ENCODE data around the gene KCTD5. TPM values are rescaled to one million over a fixed set of nuclear protein-coding genes. Genes with fewer than 3 reads are reported as not detected.

The KCTD5 gene
- total RNA-seq, 6 experiments from 2014 or later = 27.1 to 30.9 (median 28.8) TPM

GRCh38 chr16:2701713-2702437, 19.6 kb downstream of the KCTD5 start:
- no peak for DNase-seq
- Mint-ChIP-seq H3K9me3 (no peaks in the 10 kb centered on the region), H3K36me3 (ENCODE audit: low read depth) (peaks cover 4% of the 10 kb centered on the region; the same call in 1 of the 2 replicates), H3K4me3 (no peak overlapping the region), H3K27ac (no peak overlapping the region), H3K27me3 (ENCODE audit: insufficient read depth) (no peaks in the 10 kb centered on the region; the same call in none of the 2 replicates), H3K4me1 (ENCODE audit: low read depth) (no peaks in the 10 kb centered on the region)
- TF ChIP-seq CTCF (IDR thresholded peaks at IDR 0.05) = no peak

GRCh38 chr16:2702438-2702825, 20.1 kb downstream of the KCTD5 start:
- no peak for TF ChIP-seq CTCF (IDR thresholded peaks at IDR 0.05)
- Mint-ChIP-seq H3K9me3 (no peaks in the 10 kb centered on the region), H3K36me3 (ENCODE audit: low read depth) (no peaks in the 10 kb centered on the region), H3K27me3 (ENCODE audit: insufficient read depth) (no peaks in the 10 kb centered on the region; the same call in none of the 2 replicates), H3K4me3 (no peak overlapping the region), H3K27ac (no peak overlapping the region), H3K4me1 (ENCODE audit: low read depth) (no peaks in the 10 kb centered on the region)
- no peak for DNase-seq

GRCh38 chr16:2702871-2703745, 20.8 kb downstream of the KCTD5 start:
- Mint-ChIP-seq H3K27ac (no peak overlapping the region), H3K27me3 (ENCODE audit: insufficient read depth) (no peaks in the 10 kb centered on the region; the same call in none of the 2 replicates), H3K9me3 (no peaks in the 10 kb centered on the region), H3K36me3 (ENCODE audit: low read depth) (no peaks in the 10 kb centered on the region), H3K4me3 (no peak overlapping the region), H3K4me1 (ENCODE audit: low read depth) (no peaks in the 10 kb centered on the region)
- DNase-seq = no peak
- TF ChIP-seq CTCF (IDR thresholded peaks at IDR 0.05) = no peak

GRCh38 chr16:2704166-2704982, 22.1 kb downstream of the KCTD5 start:
- no peak overlapping the region for H3K4me3 Mint-ChIP-seq
- no peak overlapping the region for H3K27ac Mint-ChIP-seq
- TF ChIP-seq CTCF (IDR thresholded peaks at IDR 0.05) = no peak
- H3K36me3 Mint-ChIP-seq (ENCODE audit: low read depth) = no peaks in the 10 kb centered on the region
- DNase-seq = no peak
- H3K27me3 Mint-ChIP-seq (ENCODE audit: insufficient read depth) = no peaks in the 10 kb centered on the region; the same call in none of the 2 replicates
- no peaks in the 10 kb centered on the region for H3K9me3 Mint-ChIP-seq
- H3K4me1 Mint-ChIP-seq (ENCODE audit: low read depth) = no peaks in the 10 kb centered on the region

GRCh38 chr16:2704983-2705275, 22.6 kb downstream of the KCTD5 start:
- Mint-ChIP-seq H3K4me1 (ENCODE audit: low read depth) (no peaks in the 10 kb centered on the region), H3K36me3 (ENCODE audit: low read depth) (no peaks in the 10 kb centered on the region), H3K4me3 (no peak overlapping the region), H3K27me3 (ENCODE audit: insufficient read depth) (no peaks in the 10 kb centered on the region; the same call in none of the 2 replicates), H3K9me3 (no peaks in the 10 kb centered on the region), H3K27ac (no peak overlapping the region)
- TF ChIP-seq CTCF (IDR thresholded peaks at IDR 0.05) = no peak
- DNase-seq = no peak
